NCI-H1092 treated with DMSO at 0.1 percent for 48 hours (cell line): ENCODE data around the gene CACNG1.
"Not testable (repeated sequence)": the region's sequence is repeated elsewhere in the genome, so short reads cannot be mapped to it uniquely, and the experiment has no call there.

Experiments used
- DNase-seq: peaks from one replicate; lab custom pipeline; 2025; lab: John Stamatoyannopoulos, UW

The CACNG1 gene

GRCh38 chr17:67025216-67025792, 19.1 kb upstream of the CACNG1 start:
- no peak for DNase-seq

GRCh38 chr17:67026341-67026740, 18.0 kb upstream of the CACNG1 start:
- DNase-seq, result no peak

DNA sequence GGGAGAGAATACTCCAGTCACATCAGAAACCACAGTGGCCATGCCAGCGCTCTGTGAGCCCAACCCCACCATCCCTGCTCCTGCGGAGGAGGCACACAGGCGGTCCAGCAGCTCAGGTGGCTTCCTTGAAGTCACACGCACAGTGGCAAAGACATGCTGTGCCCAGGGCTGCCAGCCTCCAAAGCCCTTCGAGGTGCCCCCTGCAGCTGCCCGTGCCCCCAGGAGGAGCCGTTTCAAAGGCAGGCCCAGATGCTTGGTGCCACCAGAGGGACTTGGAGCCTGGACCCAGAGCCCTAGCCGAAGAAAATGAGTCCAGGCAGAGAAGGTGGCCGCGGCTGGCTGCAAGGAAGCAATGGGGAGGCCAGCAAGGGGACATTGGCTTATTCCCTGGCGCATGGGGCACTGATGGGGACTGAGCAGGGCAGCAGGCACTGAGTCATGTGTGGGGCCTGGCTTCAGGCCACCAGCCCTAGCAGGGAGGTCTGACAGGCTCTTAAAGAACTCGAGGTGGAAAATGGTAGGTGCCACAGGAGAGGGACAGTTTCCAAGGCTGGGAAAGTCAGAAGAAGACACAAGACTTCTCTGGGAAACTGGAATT, 17.2 kb upstream of the CACNG1 start:
- DNase-seq, result no peak

DNA sequence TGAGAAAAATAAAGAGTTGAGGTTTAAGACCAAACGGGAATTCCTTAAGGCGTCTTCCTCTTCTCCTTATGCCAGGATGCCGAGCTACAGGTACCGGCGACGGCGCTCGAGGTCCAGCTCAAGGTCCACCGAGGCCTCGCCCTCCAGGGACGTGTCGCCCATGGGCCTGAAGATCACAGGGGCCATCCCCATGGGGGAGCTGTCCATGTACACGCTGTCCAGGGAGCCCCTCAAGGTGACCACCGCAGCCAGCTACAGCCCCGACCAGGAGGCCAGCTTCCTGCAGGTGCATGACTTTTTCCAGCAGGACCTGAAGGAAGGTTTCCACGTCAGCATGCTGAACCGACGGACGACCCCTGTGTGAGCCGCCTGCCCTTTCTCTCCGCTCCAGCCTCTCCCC, 13.7 kb upstream of the CACNG1 start:
- no peak for DNase-seq

- no peak for DNase-seq
Measured at GRCh38 chr17:67032382-67032781, 12.0 kb upstream of the CACNG1 start.

- DNase-seq, result no peak
Measured at GRCh38 chr17:67032985-67033384, 11.4 kb upstream of the CACNG1 start.

GRCh38 chr17:67033613-67034012, 10.7 kb upstream of the CACNG1 start:
- DNase-seq, result no peak

- no peak for DNase-seq
Measured at GRCh38 chr17:67035131-67036083, 8.9 kb upstream of the CACNG1 start.

GRCh38 chr17:67038861-67039365, 5.4 kb upstream of the CACNG1 start:
- DNase-seq, result no peak

DNA sequence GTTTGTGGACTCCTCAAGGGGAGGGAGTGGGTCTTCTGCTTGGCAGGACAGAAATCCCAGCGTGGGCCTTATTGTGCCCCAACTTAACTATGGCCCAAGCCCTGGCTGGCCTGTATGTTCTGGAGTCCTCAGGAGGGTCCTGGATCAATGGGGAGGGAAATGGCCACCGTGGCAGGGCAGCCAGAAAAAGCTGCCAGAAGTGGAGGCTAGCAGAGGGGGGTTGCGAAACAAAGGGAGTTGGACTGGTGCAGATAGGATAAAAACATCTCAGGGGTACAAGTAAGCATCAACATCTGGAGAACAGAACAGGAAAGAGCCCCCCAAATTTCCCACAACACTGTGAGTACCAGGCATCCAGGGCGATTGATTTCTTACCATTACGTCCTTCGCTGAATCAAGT, 3.7 kb upstream of the CACNG1 start:
- no peak for DNase-seq

- not testable (repeated sequence) for DNase-seq
Measured at GRCh38 chr17:67041119-67041518, 3.2 kb upstream of the CACNG1 start.

- DNase-seq, result no peak
Measured at GRCh38 chr17:67041531-67041930, 2.8 kb upstream of the CACNG1 start.

DNA sequence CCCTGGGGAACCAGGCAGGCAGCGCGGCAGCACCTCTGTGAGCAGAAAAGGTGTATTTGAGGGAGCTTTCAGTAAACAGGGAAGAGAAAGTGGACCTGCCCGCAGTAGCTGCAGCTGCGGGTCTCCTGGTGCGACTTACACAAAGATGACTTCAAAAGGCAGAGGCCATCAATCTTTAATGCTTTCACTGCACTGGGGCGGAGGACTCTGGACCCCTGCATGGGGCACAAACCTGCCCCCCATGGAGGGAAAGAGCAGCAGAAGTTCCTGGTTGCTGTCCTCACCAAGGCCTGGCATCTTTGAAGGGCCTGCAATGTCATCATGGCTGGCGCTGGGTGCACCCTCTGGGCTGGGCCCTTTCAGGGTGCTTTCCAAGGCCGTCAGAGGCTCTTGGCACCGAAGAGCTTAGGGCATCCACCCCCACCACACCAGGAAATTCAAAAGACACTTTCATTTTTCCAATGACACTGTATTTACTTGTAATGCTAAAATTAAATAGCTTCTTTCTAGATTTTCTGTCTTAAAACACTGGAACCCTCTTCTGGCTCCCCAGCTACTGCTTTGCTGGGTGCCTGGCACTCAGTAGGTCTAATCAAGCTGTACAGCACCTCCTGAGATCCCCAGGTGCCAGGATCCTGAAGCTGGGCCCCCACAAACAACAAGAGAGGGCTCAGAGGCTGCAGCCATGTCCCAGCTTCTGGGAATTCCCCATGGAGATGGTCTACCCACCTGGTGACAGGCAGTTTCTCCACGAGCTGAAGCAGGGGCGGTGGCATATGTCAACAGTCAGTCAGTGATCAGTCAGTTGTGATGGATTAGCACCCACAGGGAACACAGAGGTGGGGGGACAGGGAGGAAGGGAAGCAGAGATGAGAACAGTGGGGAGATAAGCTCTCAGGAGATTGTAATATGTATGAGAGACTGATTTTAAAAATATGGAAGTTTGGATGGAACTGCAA, 2.1 kb upstream of the CACNG1 start:
- no peak for DNase-seq

DNA sequence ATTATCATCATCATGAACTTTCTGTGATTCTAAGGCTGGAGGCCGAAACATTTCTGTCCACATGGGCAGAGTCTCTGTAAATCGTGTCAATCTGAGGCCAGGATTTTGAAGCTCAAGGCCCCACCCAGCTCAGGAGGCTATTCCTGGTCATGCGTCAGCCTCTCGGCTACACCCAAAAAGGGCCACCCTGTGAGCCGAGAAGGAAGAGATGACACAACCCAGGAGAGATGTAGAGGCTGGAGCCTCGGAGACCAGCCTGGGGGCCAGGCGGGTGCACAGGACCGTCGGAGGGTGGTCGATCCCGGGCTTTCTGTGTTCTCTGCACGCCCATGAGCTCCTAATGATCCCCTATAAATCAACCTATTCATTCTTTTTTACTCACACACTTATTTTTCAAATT, 1.1 kb upstream of the CACNG1 start:
- no peak for DNase-seq

DNA sequence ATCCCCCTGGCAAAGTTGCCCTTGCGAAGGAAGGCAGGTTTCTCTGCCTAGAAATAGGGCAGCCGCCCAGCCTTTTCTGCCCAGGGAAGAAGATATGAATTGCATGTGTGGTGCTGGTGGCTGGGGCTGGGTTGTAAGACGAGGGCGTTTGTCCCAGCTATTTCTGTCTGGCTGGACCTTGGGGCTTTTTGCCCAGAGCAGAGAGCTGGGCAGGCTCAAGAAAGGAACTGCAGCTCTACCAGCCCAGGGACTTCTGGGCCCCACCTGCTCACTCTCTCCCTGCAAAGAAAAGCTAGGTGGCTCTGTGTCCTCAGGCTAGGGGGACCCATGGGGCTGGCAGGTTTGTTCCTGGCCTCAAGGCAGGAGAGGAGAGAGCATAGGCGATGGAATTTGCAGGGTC, 586 bp downstream of the CACNG1 start:
- DNase-seq, result no peak

GRCh38 chr17:67046398-67046797, 2.0 kb downstream of the CACNG1 start:
- no peak for DNase-seq

DNA sequence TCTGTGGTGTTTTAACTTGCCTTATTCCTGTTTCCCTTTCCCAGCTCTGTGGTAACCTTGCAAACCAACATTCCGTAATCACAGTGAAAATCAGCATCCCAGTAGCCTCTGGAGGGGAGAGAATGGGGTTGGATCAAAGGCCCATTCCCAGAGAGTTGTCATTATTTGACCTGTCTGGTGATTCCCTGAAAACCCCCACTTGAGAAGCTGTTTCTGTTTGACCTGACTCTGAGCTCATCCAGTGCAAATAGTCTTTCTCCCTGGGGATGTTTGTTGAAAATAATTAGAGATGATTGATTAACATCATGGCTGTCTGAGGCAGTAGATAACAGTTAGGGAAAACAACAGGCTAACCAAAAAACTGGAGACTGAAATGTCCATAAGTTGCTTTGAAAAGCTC, 3.0 kb downstream of the CACNG1 start:
- DNase-seq, result no peak

GRCh38 chr17:67049025-67049739, 4.8 kb downstream of the CACNG1 start:
- DNase-seq, result no peak

DNA sequence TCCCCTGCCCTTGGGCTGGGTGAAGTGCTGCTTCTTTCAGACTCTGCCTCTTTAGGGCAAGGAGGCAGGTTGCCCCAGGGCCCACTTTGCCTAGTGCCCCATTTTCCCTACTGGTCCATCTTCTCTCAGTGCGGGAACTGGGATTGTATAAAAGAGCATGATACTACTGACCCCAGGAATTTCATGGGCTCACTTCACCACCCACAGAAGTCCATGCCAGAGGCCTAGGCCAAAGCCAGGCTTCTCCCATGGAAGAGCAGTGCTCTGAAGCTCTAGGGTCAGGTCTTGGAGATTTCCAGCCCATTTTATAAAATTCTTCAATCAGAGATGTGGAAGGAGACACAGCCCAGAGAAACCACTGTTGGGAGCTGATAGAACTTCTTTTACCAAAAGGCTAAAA, 5.7 kb downstream of the CACNG1 start:
- DNase-seq, result no peak

- no peak for DNase-seq
Measured at GRCh38 chr17:67050471-67051154, 6.3 kb downstream of the CACNG1 start.

GRCh38 chr17:67051155-67051538, 6.8 kb downstream of the CACNG1 start:
- no peak for DNase-seq
